A549 (cell line): Measurements from ENCODE around the gene SEPTIN1. TPM values are rescaled to one million over a fixed set of nuclear protein-coding genes. Genes with fewer than 3 reads are reported as not detected.

Experiments
- ATAC-seq, 2 experiments: fragments of 200-7000 bp in 1 of 2; fragments of >200 bp in 1 of 2; cut with Nextera tagmentation in 1 of 2; cut with Tn5 transposase in 1 of 2; 3 replicates each; pipeline versions ENCODE4 v1.8.0 to v1.9.1; 2018 to 2020; ENCODE audit warnings: mild to moderate bottlenecking in 1 of 2, moderate library complexity in 1 of 2
- CTCF ChIA-PET: fragments of 300-600 bp; sonication (Branson Sonifier 250); formaldehyde crosslinking; extraction: SDS; loops from one replicate; lab custom pipeline; 2021; ENCODE audit warnings: antibody characterized with exemption, inconsistent platforms; lab: Yijun Ruan, JAX
- POLR2A ChIA-PET: fragments of 350-600 bp; formaldehyde crosslinking; extraction: SDS; loops from one replicate; lab custom pipeline; 2021; ENCODE audit warnings: antibody characterized with exemption, inconsistent platforms; lab: Yijun Ruan, JAX
- DNase-seq, 2 experiments: peaks; one replicate each; pipeline versions ENCODE4 v3.0.0 to v3.0.0-alpha.2; 2011 to 2016; ENCODE audit warnings: low read depth in 1 of 2, low spot score in 1 of 2
- FAIRE-seq: peaks from 2 replicates; lab custom pipeline; 2011; peaks lifted over from hg19 to GRCh38; lab: Jason Lieb, UNC
- H3K27ac ChIP-seq, 2 experiments: fragments of >200 bp; sonication (Bioruptor Twin); formaldehyde crosslinking; 3 replicates each; pipeline ENCODE4 v1.5.1; 2016 to 2017
- H3K4me1 ChIP-seq: fragments of >200 bp; sonication (Bioruptor Twin); formaldehyde crosslinking; 3 replicates; pipeline ENCODE4 v1.6.1; 2016
- H3K4me2 ChIP-seq: fragments of >200 bp; sonication (Bioruptor Twin); formaldehyde crosslinking; 3 replicates; pipeline ENCODE4 v1.6.1; 2016
- H3K4me3 ChIP-seq: fragments of >200 bp; sonication (Bioruptor Twin); formaldehyde crosslinking; 3 replicates; pipeline ENCODE4 v1.5.1; 2016
- H3K9me3 ChIP-seq: fragments of >200 bp; sonication (Bioruptor Twin); formaldehyde crosslinking; 3 replicates; pipeline ENCODE4 v1.6.1; 2016
- ATOH8 ChIP-seq: fragments of 250-450 bp; sonication (Bioruptor Pico); IDR thresholded peaks from 2 replicates; pipeline ENCODE4 v1.5.0; 2020; ENCODE audit warnings: low read depth, mild to moderate bottlenecking, moderate library complexity
- EHF ChIP-seq: fragments of 250-450 bp; sonication (Bioruptor Pico); IDR thresholded peaks from 2 replicates; pipeline ENCODE4 v1.5.0; 2020; ENCODE audit warnings: mild to moderate bottlenecking
- EHMT2 ChIP-seq: fragments of 200-600 bp; sonication (generic); IDR thresholded peaks from 2 replicates; pipeline ENCODE4 v1.6.1; 2016; ENCODE audit warnings: antibody characterized with exemption, low read depth, mild to moderate bottlenecking, moderate library complexity
- ELK1 ChIP-seq: fragments of 150-350 bp; IDR thresholded peaks from 2 replicates; pipeline ENCODE4 v1.6.1; 2014; ENCODE audit warnings: low read depth, mild to moderate bottlenecking, low read length
- EP300 ChIP-seq, 2 experiments: fragments of >200 bp; sonication (Bioruptor Twin); formaldehyde crosslinking; IDR thresholded peaks; 2 replicates in 1 of 2; 3 replicates in 1 of 2; pipeline ENCODE4 v1.6.1; 2016 to 2017
- ESRRA ChIP-seq: fragments of 150-350 bp; IDR thresholded peaks from 2 replicates; pipeline ENCODE4 v1.6.1; 2014; ENCODE audit warnings: mild to moderate bottlenecking, low read length, borderline replicate concordance
- FOSB ChIP-seq: fragments of 250-450 bp; sonication (Bioruptor Pico); IDR thresholded peaks from 2 replicates; pipeline ENCODE4 v1.5.0; 2020; ENCODE audit warnings: mild to moderate bottlenecking, moderate library complexity
- FOSL2 ChIP-seq, 2 experiments: fragments of 450-650 bp in 1 of 2; fragments of >200 bp in 1 of 2; sonication (Bioruptor Twin) in 1 of 2; formaldehyde crosslinking; IDR thresholded peaks; 2 replicates each; pipeline versions ENCODE4 v1.5.0 to v1.6.1; 2016 to 2020; ENCODE audit warnings: mild to moderate bottlenecking in 1 of 2, moderate library complexity in 1 of 2
- HDAC2 ChIP-seq: fragments of 200-600 bp; sonication (generic); IDR thresholded peaks from 2 replicates; pipeline ENCODE4 v1.6.1; 2016
- HOXA7 ChIP-seq: fragments of 250-450 bp; sonication (Bioruptor Pico); IDR thresholded peaks from 2 replicates; pipeline ENCODE4 v1.5.0; 2020; ENCODE audit warnings: mild to moderate bottlenecking, moderate library complexity
- MAFK ChIP-seq: fragments of 450-650 bp; IDR thresholded peaks from 2 replicates; pipeline ENCODE4 v1.6.1; 2014; ENCODE audit not compliant: partially characterized antibody
- NFE2L2 ChIP-seq: fragments of 150-350 bp; conservative IDR thresholded peaks from 2 replicates; pipeline ENCODE4 v1.6.1; 2014; ENCODE audit warnings: low read length
- POLR2A ChIP-seq: IDR thresholded peaks from 2 replicates; pipeline ENCODE4 v1.6.1; 2012; ENCODE audit warnings: mild to moderate bottlenecking, low read length
- RARB ChIP-seq: fragments of 250-450 bp; sonication (Bioruptor Pico); IDR thresholded peaks from 2 replicates; pipeline ENCODE4 v1.8.0; 2021; ENCODE audit warnings: mild to moderate bottlenecking, moderate library complexity
- RFX5 ChIP-seq: fragments of 450-650 bp; IDR thresholded peaks from 2 replicates; pipeline ENCODE4 v1.7.1; 2014; ENCODE audit warnings: antibody characterized with exemption, mild to moderate bottlenecking, moderate library complexity
- USF2 ChIP-seq: fragments of 450-650 bp; IDR thresholded peaks from 2 replicates; pipeline ENCODE4 v1.6.1; 2014; ENCODE audit warnings: antibody characterized with exemption
- ZC3H11A ChIP-seq: fragments of 450-650 bp; IDR thresholded peaks from 2 replicates; pipeline ENCODE4 v1.6.1; 2014; ENCODE audit warnings: antibody characterized with exemption, mild to moderate bottlenecking
- ZNF302 ChIP-seq: fragments of 250-450 bp; sonication (Bioruptor Pico); IDR thresholded peaks from 2 replicates; pipeline ENCODE4 v1.9.0; 2021; ENCODE audit warnings: inconsistent platforms, mild to moderate bottlenecking, moderate library complexity
- ZSCAN20 ChIP-seq: fragments of 250-450 bp; sonication (Bioruptor Pico); IDR thresholded peaks from 2 replicates; pipeline ENCODE4 v1.8.0; 2022; ENCODE audit warnings: mild to moderate bottlenecking, moderate library complexity
- WGBS: methylation state at CpG from one replicate; pipeline ENCODE4 v1.1.6; 2017; ENCODE audit errors: missing lambda C conversion rate; 5-methylcytosine and 5-hydroxymethylcytosine counted together
- polyA plus RNA-seq, 4 experiments: library from polyadenylated mRNA; depleted of rRNA in 3 of 4; stranded (reverse); fragments of >200 nt; fragmentation: RNase III in 1 of 4; extraction: RNeasy Plus Mini Kit Qiagen cat#74134 plus additional on column Dnase treatment in 1 of 4; gene quantifications; 2 replicates in 3 of 4; 3 replicates in 1 of 4; pipeline ENCODE4 v1.2.3, GENCODE V29; 2011 to 2017
- TF ChIP-seq, protein P1 (sequence below): fragments of >200 bp; sonication (Bioruptor Twin); formaldehyde crosslinking; IDR thresholded peaks from 2 replicates; pipeline ENCODE4 v1.6.1; 2016

SEPTIN1 gene
- polyA plus RNA-seq, 2 of the 4 experiments (the other 2 are of a cell fraction) = 0.17 to 0.65 TPM

GRCh38 chr16:30358577-30358936 lies 23.8 kb downstream of the SEPTIN1 start:
- no peak for FAIRE-seq
- H3K27ac ChIP-seq = no peak overlapping the region
- no peak for DNase-seq
- ATAC-seq = no peak
- no peaks in the 10 kb centered on the region for H3K9me3 ChIP-seq
- ChIA-PET CTCF (interaction anchor here (0.9 kb wide), 1 partner anchor 14 kb away, joined by 3 read pairs; no protein-coding TSS in a partner anchor), POLR2A (interaction anchor here (0.8 to 2.3 kb wide), 2 partner anchors 13 to 36 kb away, joined by 3 to 8 read pairs; partner anchors contain the start of gene ZNF48)
- TF ChIP-seq EHF (CRISPR knock-in tag) = no peak
- no peak for TF ChIP-seq RARB (CRISPR knock-in tag)
- no peak for TF ChIP-seq MAFK
- TF ChIP-seq ZSCAN20 (CRISPR knock-in tag) = no peak
- no peak for TF ChIP-seq NFE2L2
- no peak for TF ChIP-seq FOSB (CRISPR knock-in tag)
- no peak for TF ChIP-seq ZC3H11A
- H3K4me2 ChIP-seq = no peak overlapping the region
- 90% methylated on average over 9 of the region's 9 CpGs for WGBS
- H3K4me1 ChIP-seq = peaks cover 26% of the 10 kb centered on the region
- H3K4me3 ChIP-seq = no peak overlapping the region

DNA sequence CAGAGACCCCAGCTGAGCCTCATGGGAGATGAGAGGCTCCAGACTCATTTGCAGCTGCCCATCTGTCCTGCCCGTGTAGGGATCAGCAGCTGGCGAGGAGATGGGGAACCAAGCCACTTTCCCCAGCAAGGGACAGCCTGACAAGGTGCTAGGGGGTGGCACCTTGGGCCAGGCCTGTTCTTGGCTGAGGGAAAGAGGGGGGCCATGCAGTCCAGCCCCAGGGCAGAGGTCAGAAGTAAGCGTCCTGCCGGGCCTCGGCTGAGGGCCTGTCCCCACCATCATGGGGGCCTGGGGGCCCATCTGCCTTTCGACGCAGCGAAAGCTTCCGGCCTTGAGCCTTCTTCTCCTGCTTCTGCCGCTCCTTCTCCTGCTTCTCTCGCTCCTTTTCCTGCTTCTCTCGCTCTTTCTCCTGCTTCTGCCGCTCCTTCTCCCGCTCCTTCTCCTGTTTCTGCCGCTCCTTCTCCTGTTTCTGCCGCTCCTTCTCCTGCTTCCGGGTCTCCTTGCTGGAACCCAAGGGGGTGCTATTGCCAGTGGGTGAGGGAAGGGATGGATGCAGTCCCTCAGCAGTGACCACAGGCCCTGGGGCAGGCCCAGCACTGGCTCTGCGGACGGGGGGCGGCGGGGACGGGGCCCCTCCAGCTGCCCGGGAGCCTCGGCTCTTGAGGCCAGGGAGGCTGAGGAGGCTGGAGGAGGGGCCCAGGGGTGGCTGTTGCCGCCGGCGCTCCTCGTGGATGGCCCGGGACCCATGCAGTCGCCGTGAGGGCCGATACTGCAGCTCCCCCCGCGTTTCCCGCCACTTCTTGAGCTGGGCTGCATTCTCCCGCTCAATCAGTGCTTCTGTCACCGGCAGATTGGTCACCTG lies 24.4 kb downstream of the SEPTIN1 start:
- 89% methylated on average over 28 of the region's 37 CpGs for WGBS
- peaks cover 32% of the 10 kb centered on the region for H3K4me1 ChIP-seq
- DNase-seq (no peak), FAIRE-seq (no peak), ATAC-seq (no peak)
- H3K4me2 ChIP-seq = no peak overlapping the region; the same call in 2 of the 3 replicates
- peak overlapping the region in 1 of 2 experiments; percentile 96; a peak in 3 of 6 replicates for H3K27ac ChIP-seq
- H3K4me3 ChIP-seq = no peak overlapping the region
- ChIA-PET POLR2A (interaction anchor here (0.8 to 2.3 kb wide), 2 partner anchors 13 to 37 kb away, joined by 3 to 8 read pairs; partner anchors contain the start of gene ZNF48), CTCF (interaction anchor here (0.5 to 2.7 kb wide), 6 partner anchors 9 to 306 kb away, joined by 3 to 10 read pairs (median 5); no protein-coding TSS in a partner anchor)
- no peaks in the 10 kb centered on the region for H3K9me3 ChIP-seq
- TF ChIP-seq, protein P1, sequence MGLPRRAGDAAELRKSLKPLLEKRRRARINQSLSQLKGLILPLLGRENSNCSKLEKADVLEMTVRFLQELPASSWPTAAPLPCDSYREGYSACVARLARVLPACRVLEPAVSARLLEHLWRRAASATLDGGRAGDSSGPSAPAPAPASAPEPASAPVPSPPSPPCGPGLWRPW = no peak
- TF ChIP-seq FOSL2 (IDR thresholded peaks at IDR 0.05) (no peak), FOSL2 (CRISPR knock-in tag; IDR thresholded peaks at IDR 0.05) (no peak), EP300 (IDR thresholded peaks at IDR 0.05) (no peak), ZNF302 (no peak), ESRRA (no peak), EHMT2 (no peak), ATOH8 (no peak), FOSB (CRISPR knock-in tag) (no peak), USF2 (no peak), HOXA7 (CRISPR knock-in tag) (no peak), POLR2A (no peak), RFX5 (no peak), ELK1 (no peak), HDAC2 (no peak)
